Activated T-cell treated with anti-CD3 and anti-CD28 coated beads, Interleukin-2, amount 50 U/mL, for 72 hours (primary cell): ENCODE results near the gene CETN2. TPM values are rescaled to one million over a fixed set of nuclear protein-coding genes. Genes with fewer than 3 reads are reported as not detected.

Source experiments
- ATAC-seq, 2 donors: fragments of 150-1000 bp; cut with Tn5 transposase; replicated peaks in 1 of 2; 2 replicates each; pipeline ENCODE4 v1.10.0; 2021; ENCODE audit warnings: moderate library complexity in 2 of 2, mild to moderate bottlenecking in 1 of 2
- DNase-seq, 2 donors: peaks; one replicate each; pipeline ENCODE4 v3.0.0; 2021 to 2022; ENCODE audit warnings: mixed read lengths in 1 of 2
- H3K27ac Mint-ChIP-seq: one replicate; pipeline ENCODE4 v1.8.0; 2022; ENCODE audit warnings: mild to moderate bottlenecking, moderate library complexity, mixed read lengths
- H3K27me3 Mint-ChIP-seq: one replicate; pipeline ENCODE4 v1.8.0; 2022; ENCODE audit warnings: low read depth, mixed read lengths
- H3K36me3 Mint-ChIP-seq, 2 donors: one replicate each; pipeline ENCODE4 v1.8.0; 2022; ENCODE audit warnings: mixed read lengths in 2 of 2, mild to moderate bottlenecking in 1 of 2; ENCODE audit not compliant: insufficient read depth in 2 of 2
- H3K4me1 Mint-ChIP-seq: one replicate; pipeline ENCODE4 v1.8.0; 2022; ENCODE audit warnings: low read depth, mixed read lengths
- H3K4me3 Mint-ChIP-seq, 2 donors: one replicate each; pipeline ENCODE4 v1.8.0; 2022; ENCODE audit warnings: mild to moderate bottlenecking in 2 of 2, mixed read lengths in 2 of 2, moderate library complexity in 2 of 2
- H3K9me3 Mint-ChIP-seq, 2 donors: one replicate each; pipeline ENCODE4 v1.8.0; 2022; ENCODE audit warnings: mixed read lengths in 2 of 2
- total RNA-seq, 2 donors: library from RNA; stranded (reverse); gene quantifications; one replicate each; pipeline ENCODE4 v1.2.3, GENCODE V29; 2022

CETN2 gene
- total RNA-seq = 1 to 10 TPM; 4.6 to 6.2 TPM

- peak; percentile 93 to 94 for DNase-seq
- H3K9me3 Mint-ChIP-seq = no peaks in the 10 kb centered on the region
- ATAC-seq = peak; percentile 97 to 98
- peak within 1 kb of the TSS; percentile 94 to 96 for H3K4me3 Mint-ChIP-seq
- peaks cover 18% of the 10 kb centered on the region for H3K27me3 Mint-ChIP-seq
- H3K4me1 Mint-ChIP-seq = peaks cover 16% of the 10 kb centered on the region
- H3K36me3 Mint-ChIP-seq = no peaks in the 10 kb centered on the region
- H3K27ac Mint-ChIP-seq = peak within 1 kb of the TSS; percentile 84
Observed at GRCh38 chrX:152830312-152831305, at the start of gene CETN2, which contains the start of gene NSDHL. TSS of gene CETN2 (minus strand) at chrX:152830757. CDS start at chrX:152830710, 47 bp downstream. TSS of gene NSDHL (plus strand) at chrX:152831063. CDS start at chrX:152846325, 15,262 bp downstream.

DNA sequence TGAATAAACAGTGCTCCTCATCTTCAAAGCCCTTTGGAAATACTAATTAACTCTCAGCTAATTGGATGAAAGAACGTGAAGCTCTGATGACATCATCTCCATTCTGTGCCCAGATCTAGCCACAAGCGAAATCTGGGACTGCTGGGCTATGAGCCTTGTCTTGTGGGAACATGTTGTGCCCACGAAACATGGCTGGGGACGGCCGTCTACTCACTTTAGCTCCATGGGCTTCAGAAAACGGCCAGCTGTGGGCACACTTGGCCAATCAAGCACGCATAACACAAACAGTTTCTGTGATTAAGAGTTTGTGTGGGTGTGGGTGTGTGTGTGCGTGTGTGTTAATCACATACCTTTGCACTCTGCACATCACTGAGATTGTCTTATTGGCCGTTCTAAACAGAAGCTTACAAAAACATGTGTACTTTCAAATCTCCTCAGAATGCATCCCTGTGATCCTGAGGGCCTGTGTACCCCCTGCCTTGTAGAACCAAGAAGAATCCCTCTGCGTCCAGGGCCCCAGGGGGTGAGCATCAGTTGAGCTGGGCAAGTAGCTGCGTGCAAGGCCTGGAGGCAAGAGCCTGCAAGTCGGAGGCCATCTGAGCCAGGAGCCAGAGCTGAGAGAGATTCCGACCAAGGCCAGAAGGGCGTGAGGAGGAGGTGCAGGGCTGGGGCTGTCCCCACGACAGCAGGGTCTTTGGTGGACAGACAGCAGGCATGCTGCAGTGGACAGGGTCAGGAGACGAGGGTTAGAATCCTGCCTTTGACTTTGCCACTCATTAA is 48.6 kb upstream of the CETN2 start:
- H3K9me3 Mint-ChIP-seq = no peaks in the 10 kb centered on the region
- H3K4me3 Mint-ChIP-seq = no peak overlapping the region
- H3K27ac Mint-ChIP-seq = no peak overlapping the region
- DNase-seq (no peak), ATAC-seq (no peak)
- peaks cover 49% of the 10 kb centered on the region for H3K27me3 Mint-ChIP-seq
- H3K36me3 Mint-ChIP-seq = no peaks in the 10 kb centered on the region
- no peaks in the 10 kb centered on the region for H3K4me1 Mint-ChIP-seq

- no peak overlapping the region for H3K4me3 Mint-ChIP-seq
- peaks cover 36% of the 10 kb centered on the region for H3K27me3 Mint-ChIP-seq
- no peak overlapping the region for H3K27ac Mint-ChIP-seq
- H3K4me1 Mint-ChIP-seq = no peaks in the 10 kb centered on the region
- H3K9me3 Mint-ChIP-seq = no peaks in the 10 kb centered on the region
- DNase-seq (no peak), ATAC-seq (no peak)
- no peaks in the 10 kb centered on the region for H3K36me3 Mint-ChIP-seq
Observed at GRCh38 chrX:152876931-152877840, 46.6 kb upstream of the CETN2 start.

DNA sequence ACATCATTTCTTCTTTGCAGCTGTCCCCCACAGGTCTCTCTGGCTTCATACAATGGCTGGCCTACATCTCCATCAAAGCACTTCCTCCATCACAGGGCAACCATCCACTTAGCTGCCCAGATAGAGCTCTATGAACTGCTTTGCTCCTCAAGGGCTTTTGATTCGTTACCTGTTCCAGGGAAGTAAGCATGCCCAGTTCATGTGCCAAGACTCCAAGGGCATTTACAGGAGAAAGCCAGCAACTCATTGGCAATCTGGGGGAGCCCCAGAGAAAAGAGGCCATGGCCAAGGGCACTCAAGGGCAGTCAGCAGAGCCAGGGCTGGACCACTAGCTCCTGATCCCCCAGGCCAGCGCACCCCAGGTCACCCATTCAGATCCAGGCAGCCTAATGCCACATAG is 42.8 kb upstream of the CETN2 start:
- Mint-ChIP-seq H3K27me3 (peaks cover 18% of the 10 kb centered on the region), H3K36me3 (no peaks in the 10 kb centered on the region), H3K9me3 (no peaks in the 10 kb centered on the region), H3K4me3 (no peak overlapping the region), H3K4me1 (no peaks in the 10 kb centered on the region), H3K27ac (no peak overlapping the region)
- DNase-seq = no peak
- no peak for ATAC-seq

DNA sequence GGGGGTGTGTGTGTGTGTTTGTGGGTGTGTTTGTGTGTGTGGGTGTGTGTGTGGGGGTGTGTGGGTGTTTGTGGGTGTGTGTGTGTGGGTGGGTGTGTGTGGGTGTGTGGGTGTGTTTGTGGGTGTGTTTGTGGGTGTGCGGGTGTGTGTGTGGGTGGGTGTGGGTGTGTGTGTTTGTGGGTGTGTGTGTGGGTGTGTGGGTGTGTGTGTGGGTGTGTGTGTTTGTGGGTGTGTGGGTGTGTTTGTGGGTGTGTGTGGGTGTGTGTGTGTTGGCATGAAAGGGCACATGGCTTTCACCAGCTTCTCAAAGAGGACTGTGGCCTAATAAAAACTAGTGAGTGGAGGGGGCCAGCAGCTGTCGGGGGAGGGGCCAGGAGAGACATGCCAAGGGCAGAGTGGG is 42.0 kb upstream of the CETN2 start:
- H3K27ac Mint-ChIP-seq = no peak overlapping the region
- DNase-seq = no peak

GRCh38 chrX:152871260-152871659 is 40.7 kb upstream of the CETN2 start:
- no peaks in the 10 kb centered on the region for H3K9me3 Mint-ChIP-seq
- no peak overlapping the region for H3K4me3 Mint-ChIP-seq
- DNase-seq (no peak), ATAC-seq (no peak)
- H3K27me3 Mint-ChIP-seq = peaks cover 9% of the 10 kb centered on the region
- H3K4me1 Mint-ChIP-seq = no peaks in the 10 kb centered on the region
- H3K36me3 Mint-ChIP-seq = no peaks in the 10 kb centered on the region
- H3K27ac Mint-ChIP-seq = no peak overlapping the region

More for the DNA sequence above, 42.0 kb upstream of the CETN2 start:
- Mint-ChIP-seq H3K27me3 (peaks cover 11% of the 10 kb centered on the region), H3K4me3 (no peak overlapping the region), H3K9me3 (no peaks in the 10 kb centered on the region), H3K36me3 (no peaks in the 10 kb centered on the region), H3K4me1 (no peaks in the 10 kb centered on the region)
- ATAC-seq = no peak

- H3K36me3 Mint-ChIP-seq = no peaks in the 10 kb centered on the region
- no peaks in the 10 kb centered on the region for H3K4me1 Mint-ChIP-seq
- H3K27ac Mint-ChIP-seq = no peak overlapping the region
- peaks cover 5% of the 10 kb centered on the region for H3K27me3 Mint-ChIP-seq
- ATAC-seq (no peak), DNase-seq (no peak)
- H3K9me3 Mint-ChIP-seq = no peaks in the 10 kb centered on the region
- H3K4me3 Mint-ChIP-seq = no peak overlapping the region
Observed at GRCh38 chrX:152869972-152870371, 39.4 kb upstream of the CETN2 start.

GRCh38 chrX:152866386-152866785 is 35.8 kb upstream of the CETN2 start:
- Mint-ChIP-seq H3K27me3 (no peaks in the 10 kb centered on the region), H3K27ac (no peak overlapping the region), H3K36me3 (no peaks in the 10 kb centered on the region), H3K9me3 (no peaks in the 10 kb centered on the region), H3K4me1 (no peaks in the 10 kb centered on the region), H3K4me3 (no peak overlapping the region)
- ATAC-seq = no peak
- DNase-seq = no peak

DNA sequence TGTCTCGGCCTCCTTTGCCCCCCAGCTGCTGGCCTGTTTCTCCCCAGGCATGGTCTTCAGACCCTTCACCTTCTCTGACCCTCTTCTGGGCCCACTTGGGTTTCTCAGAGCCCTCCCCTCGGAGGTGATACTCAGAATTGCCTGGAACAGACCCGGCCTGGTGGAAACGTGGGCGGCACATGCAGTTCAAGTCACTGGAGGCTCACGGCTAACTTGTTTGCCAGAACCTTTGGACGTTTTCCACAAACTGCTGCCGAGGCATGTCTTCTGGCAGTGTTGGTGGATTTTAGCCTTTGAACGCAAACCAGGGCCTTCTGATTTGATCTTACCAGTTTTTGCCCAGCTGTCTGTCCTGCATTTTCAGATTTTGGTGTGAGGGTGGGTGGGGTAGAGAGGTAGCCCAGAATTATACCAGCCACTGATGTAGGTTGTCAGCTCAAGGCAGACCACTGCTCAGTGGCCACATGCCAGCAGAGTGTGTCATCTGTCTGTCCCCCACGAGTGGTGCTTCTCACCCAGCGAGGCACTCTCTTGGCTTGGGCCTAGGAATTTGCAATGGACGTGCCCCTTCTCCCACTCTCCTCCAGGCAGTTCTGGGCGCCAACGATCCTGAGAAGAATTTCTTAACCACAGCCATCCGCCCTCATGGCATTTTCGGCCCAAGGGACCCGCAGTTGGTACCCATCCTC is 34.8 kb upstream of the CETN2 start:
- ATAC-seq (no peak), DNase-seq (no peak)
- H3K36me3 Mint-ChIP-seq = no peaks in the 10 kb centered on the region
- H3K4me1 Mint-ChIP-seq = no peaks in the 10 kb centered on the region
- no peak overlapping the region for H3K4me3 Mint-ChIP-seq
- H3K9me3 Mint-ChIP-seq = no peaks in the 10 kb centered on the region
- no peak overlapping the region for H3K27ac Mint-ChIP-seq
- no peaks in the 10 kb centered on the region for H3K27me3 Mint-ChIP-seq

DNA sequence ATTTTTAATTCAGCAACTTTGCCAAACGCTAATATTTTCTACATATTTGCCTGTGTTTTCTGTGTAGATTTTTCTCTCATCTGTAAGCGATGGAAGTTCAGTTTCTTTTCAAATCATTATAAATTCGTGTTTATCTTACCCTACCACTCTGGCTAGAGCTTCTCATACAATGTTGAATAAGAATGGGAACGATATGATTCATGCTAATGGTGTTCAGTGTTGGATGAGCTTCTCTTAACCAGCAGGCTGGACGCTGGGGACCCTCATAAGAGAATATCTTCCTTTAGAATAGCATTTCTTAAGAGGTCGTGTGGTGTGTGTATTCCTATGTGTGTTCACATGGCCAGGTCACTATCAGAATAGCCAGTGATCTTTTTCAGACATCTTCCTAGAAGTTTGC is 31.3 kb upstream of the CETN2 start:
- ATAC-seq = no peak
- no peaks in the 10 kb centered on the region for H3K36me3 Mint-ChIP-seq
- no peaks in the 10 kb centered on the region for H3K27me3 Mint-ChIP-seq
- H3K27ac Mint-ChIP-seq = no peak overlapping the region
- no peaks in the 10 kb centered on the region for H3K9me3 Mint-ChIP-seq
- no peak for DNase-seq
- H3K4me1 Mint-ChIP-seq = no peaks in the 10 kb centered on the region
- H3K4me3 Mint-ChIP-seq = no peak overlapping the region

DNA sequence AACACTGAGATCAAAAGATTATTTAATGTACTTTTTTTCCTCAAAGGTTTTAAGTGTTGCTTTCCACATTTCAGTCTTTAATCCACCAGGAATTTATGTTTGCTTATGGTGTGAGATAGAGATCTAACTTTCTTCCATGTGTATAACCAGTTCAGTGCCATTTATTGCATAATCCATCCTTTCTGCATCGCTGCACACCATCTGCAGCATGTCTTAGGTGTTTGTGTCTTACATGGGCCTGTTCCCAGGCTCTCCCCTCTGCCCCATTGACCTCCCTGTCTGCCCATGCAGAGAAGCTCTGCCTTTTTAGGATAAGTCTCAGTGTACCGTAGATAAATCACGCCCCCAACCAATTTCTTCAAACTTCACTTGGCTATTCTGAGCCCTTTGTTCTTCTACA is 30.6 kb upstream of the CETN2 start:
- Mint-ChIP-seq H3K9me3 (no peaks in the 10 kb centered on the region), H3K4me3 (no peak overlapping the region), H3K27ac (no peak overlapping the region), H3K27me3 (no peaks in the 10 kb centered on the region), H3K4me1 (no peaks in the 10 kb centered on the region), H3K36me3 (no peaks in the 10 kb centered on the region)
- DNase-seq = no peak
- no peak for ATAC-seq

DNA sequence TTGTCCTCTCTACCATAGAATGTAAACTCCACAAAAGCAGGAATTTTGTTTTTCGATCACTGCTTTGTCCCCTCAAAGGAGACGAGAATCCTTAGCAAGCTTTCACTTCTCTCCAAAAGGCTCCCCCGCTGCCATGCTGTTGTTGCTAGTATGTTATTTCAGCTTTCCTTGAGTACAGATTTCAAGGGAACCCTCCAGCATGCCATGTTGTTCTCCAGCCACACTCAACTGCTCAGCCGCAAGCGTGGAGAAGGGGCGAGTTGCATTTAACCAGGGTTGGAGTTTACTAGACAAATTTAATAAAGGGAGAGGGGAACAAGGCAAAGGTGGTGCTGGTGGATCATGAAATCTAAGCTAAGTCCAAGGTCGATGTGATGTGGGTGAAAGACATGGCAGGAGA is 23.4 kb upstream of the CETN2 start:
- no peak overlapping the region for H3K27ac Mint-ChIP-seq
- ATAC-seq = no peak
- no peak for DNase-seq
- H3K27me3 Mint-ChIP-seq = peaks cover 13% of the 10 kb centered on the region
- no peak overlapping the region for H3K4me3 Mint-ChIP-seq
- H3K36me3 Mint-ChIP-seq = peaks cover 0 to 3% of the 10 kb centered on the region in 2 donors
- no peaks in the 10 kb centered on the region for H3K9me3 Mint-ChIP-seq
- H3K4me1 Mint-ChIP-seq = no peaks in the 10 kb centered on the region
